ENCODE results near the gene PMPCA. TPM values are rescaled to one million over a fixed set of nuclear protein-coding genes. Genes with fewer than 3 reads are reported as not detected.

Gene PMPCA
- total and polyA plus RNA-seq, 11 donors, result 61.5 to 81.8 (median 73.6) TPM

GRCh38 chr9:136401173-136401922, 9.1 kb upstream of the PMPCA start:
- ATAC-seq, result no peak
- DNase-seq, result no peak
- 88 to 94% (median 90%) methylated on average over 16 to 18 of the region's 18 CpGs for WGBS, 4 donors
- TF ChIP-seq POLR2A (IDR thresholded peaks at IDR 0.05), result no peak
- TF ChIP-seq, protein P1, sequence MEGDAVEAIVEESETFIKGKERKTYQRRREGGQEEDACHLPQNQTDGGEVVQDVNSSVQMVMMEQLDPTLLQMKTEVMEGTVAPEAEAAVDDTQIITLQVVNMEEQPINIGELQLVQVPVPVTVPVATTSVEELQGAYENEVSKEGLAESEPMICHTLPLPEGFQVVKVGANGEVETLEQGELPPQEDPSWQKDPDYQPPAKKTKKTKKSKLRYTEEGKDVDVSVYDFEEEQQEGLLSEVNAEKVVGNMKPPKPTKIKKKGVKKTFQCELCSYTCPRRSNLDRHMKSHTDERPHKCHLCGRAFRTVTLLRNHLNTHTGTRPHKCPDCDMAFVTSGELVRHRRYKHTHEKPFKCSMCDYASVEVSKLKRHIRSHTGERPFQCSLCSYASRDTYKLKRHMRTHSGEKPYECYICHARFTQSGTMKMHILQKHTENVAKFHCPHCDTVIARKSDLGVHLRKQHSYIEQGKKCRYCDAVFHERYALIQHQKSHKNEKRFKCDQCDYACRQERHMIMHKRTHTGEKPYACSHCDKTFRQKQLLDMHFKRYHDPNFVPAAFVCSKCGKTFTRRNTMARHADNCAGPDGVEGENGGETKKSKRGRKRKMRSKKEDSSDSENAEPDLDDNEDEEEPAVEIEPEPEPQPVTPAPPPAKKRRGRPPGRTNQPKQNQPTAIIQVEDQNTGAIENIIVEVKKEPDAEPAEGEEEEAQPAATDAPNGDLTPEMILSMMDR (IDR thresholded peaks at IDR 0.05), result no peak
- no peaks in the 10 kb centered on the region for H3K9me3 ChIP-seq
- peaks cover 0 to 38% (median 17%) of the 10 kb centered on the region in 12 donors for H3K4me1 ChIP-seq
- no peak overlapping the region for H3K27ac ChIP-seq
- H3K27me3 ChIP-seq, result no peaks in the 10 kb centered on the region
- peaks cover 0 to 62% (median 48%) of the 10 kb centered on the region in 9 donors for H3K36me3 ChIP-seq
- H3K4me3 ChIP-seq, result no peak overlapping the region
- intact Hi-C loops (cut with DNase I), result loop anchor here in 6 of 10 donors (2.0 to 10.0 kb wide), 5 partner anchors 36 to 89 kb away; partner anchors contain the start of gene INPP5E (in 1 of the 6)

- Histone ChIP-seq H3K27ac (no peak overlapping the region), H3K36me3 (peaks cover 0 to 62% (median 48%) of the 10 kb centered on the region in 9 donors), H3K27me3 (no peaks in the 10 kb centered on the region), H3K4me3 (no peak overlapping the region), H3K9me3 (no peaks in the 10 kb centered on the region), H3K4me1 (peaks cover 0 to 38% (median 17%) of the 10 kb centered on the region in 12 donors)
- WGBS, 4 donors, result 59 to 70% (median 64%) methylated on average over 13 of the region's 13 CpGs
- intact Hi-C loops (cut with DNase I), result loop anchor here in 5 of 10 donors (5.0 to 10.0 kb wide), 4 partner anchors 35 to 90 kb away; partner anchors contain the start of gene INPP5E (in 1 of the 5)
- DNase-seq (no peak), ATAC-seq (no peak)
- TF ChIP-seq POLR2A (IDR thresholded peaks at IDR 0.05), result no peak
- TF ChIP-seq, protein P1 (IDR thresholded peaks at IDR 0.05), result no peak
Observed at GRCh38 chr9:136402067-136402466, 8.4 kb upstream of the PMPCA start.

DNA sequence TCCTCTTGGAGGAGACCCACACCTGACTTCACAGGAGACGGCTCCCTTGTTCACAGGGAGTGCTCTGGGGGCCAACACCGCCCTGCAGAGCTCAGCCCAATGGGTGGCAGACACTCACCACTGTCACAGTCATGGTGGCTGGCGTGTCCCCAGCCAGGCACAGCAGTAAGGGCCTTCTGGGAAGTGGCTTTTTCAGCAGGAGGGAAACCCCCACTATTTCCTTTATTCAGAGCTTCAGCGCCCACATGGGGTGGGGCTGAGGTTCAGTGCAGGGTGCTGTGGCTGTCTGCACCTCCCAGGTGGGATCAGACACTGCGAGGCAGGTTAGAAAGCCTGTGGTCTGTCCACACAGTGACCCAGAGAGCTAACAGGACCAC, 6.9 kb upstream of the PMPCA start:
- peaks cover 0 to 36% (median 16%) of the 10 kb centered on the region in 12 donors for H3K4me1 ChIP-seq
- H3K27ac ChIP-seq, result peak overlapping the region in 1 of 12 donors; percentile 28
- H3K36me3 ChIP-seq, result peaks cover 0 to 60% (median 51%) of the 10 kb centered on the region in 9 donors
- TF ChIP-seq POLR2A (IDR thresholded peaks at IDR 0.05), result no peak
- TF ChIP-seq, protein P1 (IDR thresholded peaks at IDR 0.05), result no peak
- no peaks in the 10 kb centered on the region for H3K27me3 ChIP-seq
- H3K4me3 ChIP-seq, result no peak overlapping the region
- WGBS, 4 donors, result 87 to 92% (median 90%) methylated on average over 4 to 5 of the region's 5 CpGs
- ATAC-seq, result no peak
- no peak for DNase-seq
- intact Hi-C loops (cut with DNase I), result loop anchor here in 5 of 10 donors (5.0 to 10.0 kb wide), 4 partner anchors 34 to 91 kb away; partner anchors contain the start of gene INPP5E (in 1 of the 5)
- H3K9me3 ChIP-seq, result no peaks in the 10 kb centered on the region
